ENCODE measurements around the gene SULT1A2. TPM values are rescaled to one million over a fixed set of nuclear protein-coding genes. Genes with fewer than 3 reads are reported as not detected.
"Not testable (repeated sequence)": the region's sequence is repeated elsewhere in the genome, so short reads cannot be mapped to it uniquely, and the experiment has no call there.

SULT1A2 gene
- total and polyA plus RNA-seq, 2 of the 13 experiments (the other 11 are each of a cell fraction or from before 2014, with no cell fraction given): 33.0 to 34.2 TPM

- no peak for TF ChIP-seq IRF1 (CRISPR knock-in tag; IDR thresholded peaks at IDR 0.05; ENCODE audit: low read depth)
Measured at GRCh38 chr16:28596840-28597691, at the start of gene SULT1A2 (continued).

- DNase-seq (ENCODE audit: low spot score); H3K27me3 ChIP-seq (ENCODE audit: control insufficient read depth in 1 of 2, insufficient read depth in 2 of 2, low read length in 2 of 2); H3K4me3 ChIP-seq (replicated peaks in 1 of 3; ENCODE audit: insufficient read depth in 1 of 3, low read depth in 2 of 3, low read length in 3 of 3); H3K9me3 ChIP-seq (ENCODE audit: low read length); H3K4me1 ChIP-seq (ENCODE audit: insufficient read depth, low read length); ATAC-seq; BruUV-seq (replicated peaks); POLR2A ChIA-PET; H3K79me2 ChIP-seq (ENCODE audit: insufficient read depth, low read length); H3K36me3 ChIP-seq (replicated peaks in 1 of 2; ENCODE audit: control insufficient read depth in 1 of 2, insufficient read depth in 2 of 2, low read length in 2 of 2); intact Hi-C loops (cut with micrococcal nuclease; ENCODE audit: unreplicated experiment); CTCF ChIA-PET (ENCODE audit: low intra/inter-chr PET ratio, low total read pairs); H3K27ac ChIP-seq (ENCODE audit: extremely low read length, insufficient read depth, low read length); H3K4me2 ChIP-seq (ENCODE audit: low read depth, low read length); FAIRE-seq; H4K20me1 ChIP-seq (ENCODE audit: insufficient read depth, low read length); H2AFZ ChIP-seq (ENCODE audit: low read length); H3K9ac ChIP-seq (ENCODE audit: insufficient read depth, low read depth, low read length); in situ Hi-C loops (cut with HindIII; ENCODE audit: extremely low pct_ligation_motif_present, low pct_unique_long_range_greater_than_20kb): not testable (repeated sequence)
- 42% methylated on average over 2 of the region's 2 CpGs for WGBS (ENCODE audit: low lambda C conversion rate)
Measured at GRCh38 chr16:28639959-28640358, 43.1 kb upstream of the SULT1A2 start.

- CTCF ChIA-PET (ENCODE audit: low intra/inter-chr PET ratio, low total read pairs); H3K9me3 ChIP-seq (ENCODE audit: low read length); BruUV-seq (replicated peaks); H3K4me2 ChIP-seq (ENCODE audit: low read depth, low read length); H3K9ac ChIP-seq (ENCODE audit: insufficient read depth, low read depth, low read length); intact Hi-C loops (cut with micrococcal nuclease; ENCODE audit: unreplicated experiment); H3K27ac ChIP-seq (ENCODE audit: extremely low read length, insufficient read depth, low read length); FAIRE-seq; POLR2A ChIA-PET; H2AFZ ChIP-seq (ENCODE audit: low read length); H3K4me1 ChIP-seq (ENCODE audit: insufficient read depth, low read length); in situ Hi-C loops (cut with HindIII; ENCODE audit: extremely low pct_ligation_motif_present, low pct_unique_long_range_greater_than_20kb); H3K36me3 ChIP-seq (replicated peaks in 1 of 2; ENCODE audit: control insufficient read depth in 1 of 2, insufficient read depth in 2 of 2, low read length in 2 of 2); DNase-seq (ENCODE audit: low spot score); H3K4me3 ChIP-seq (replicated peaks in 1 of 3; ENCODE audit: insufficient read depth in 1 of 3, low read depth in 2 of 3, low read length in 3 of 3); ATAC-seq; H3K27me3 ChIP-seq (ENCODE audit: control insufficient read depth in 1 of 2, insufficient read depth in 2 of 2, low read length in 2 of 2); H3K79me2 ChIP-seq (ENCODE audit: insufficient read depth, low read length); H4K20me1 ChIP-seq (ENCODE audit: insufficient read depth, low read length): not testable (repeated sequence)
- WGBS (ENCODE audit: low lambda C conversion rate): 38% methylated on average over 5 of the region's 5 CpGs
Measured at GRCh38 chr16:28638359-28638758, 41.5 kb upstream of the SULT1A2 start.

GRCh38 chr16:28637765-28638164 lies 40.9 kb upstream of the SULT1A2 start, which contains the start of gene NPIPB8:
NPIPB8 (plus strand) TSS chr16:28638065; CDS start chr16:28638361, 296 bp downstream.
- H3K4me1 ChIP-seq (ENCODE audit: insufficient read depth, low read length); H3K79me2 ChIP-seq (ENCODE audit: insufficient read depth, low read length); in situ Hi-C loops (cut with HindIII; ENCODE audit: extremely low pct_ligation_motif_present, low pct_unique_long_range_greater_than_20kb); POLR2A ChIA-PET; H2AFZ ChIP-seq (ENCODE audit: low read length); H3K36me3 ChIP-seq (replicated peaks in 1 of 2; ENCODE audit: control insufficient read depth in 1 of 2, insufficient read depth in 2 of 2, low read length in 2 of 2); H3K27me3 ChIP-seq (ENCODE audit: control insufficient read depth in 1 of 2, insufficient read depth in 2 of 2, low read length in 2 of 2); DNase-seq (ENCODE audit: low spot score); FAIRE-seq; H3K9ac ChIP-seq (ENCODE audit: insufficient read depth, low read depth, low read length); H4K20me1 ChIP-seq (ENCODE audit: insufficient read depth, low read length); H3K4me2 ChIP-seq (ENCODE audit: low read depth, low read length); H3K27ac ChIP-seq (ENCODE audit: extremely low read length, insufficient read depth, low read length); H3K9me3 ChIP-seq (ENCODE audit: low read length); ATAC-seq; BruUV-seq (replicated peaks); intact Hi-C loops (cut with micrococcal nuclease; ENCODE audit: unreplicated experiment); H3K4me3 ChIP-seq (replicated peaks in 1 of 3; ENCODE audit: insufficient read depth in 1 of 3, low read depth in 2 of 3, low read length in 3 of 3); CTCF ChIA-PET (ENCODE audit: low intra/inter-chr PET ratio, low total read pairs): not testable (repeated sequence)
- no CpG with 5 or more reads among the region's 1 CpG for WGBS (ENCODE audit: low lambda C conversion rate)
